T-cell (primary cell): ENCODE data around the gene ADAM10. TPM values are rescaled to one million over a fixed set of nuclear protein-coding genes. Genes with fewer than 3 reads are reported as not detected.
A peak's percentile ranks its signal among the peaks of the same experiment; 100 is the strongest.

ENCODE experiments used
- ATAC-seq, 4 experiments: fragments of 200-7000 bp in 3 of 4; fragments of 150-1000 bp in 1 of 4; cut with Tn5 transposase; replicated peaks in 1 of 4; 1 replicate in 3 of 4; 2 replicates in 1 of 4; pipeline ENCODE4 v1.10.0; 2021; ENCODE audit warnings: moderate library complexity in 3 of 4, mild to moderate bottlenecking in 2 of 4, moderate number of reproducible peaks in 1 of 4
- CTCF ChIA-PET, 2 donors: fragments of 300-600 bp; sonication (Branson Sonifier 250); formaldehyde crosslinking; loops; one replicate each; lab custom pipeline; 2022; ENCODE audit warnings: antibody characterized with exemption in 2 of 2; lab: Charles Lee
- POLR2A ChIA-PET, 2 donors: fragments of 300-600 bp; sonication (Branson Sonifier 250); formaldehyde crosslinking; loops; one replicate each; lab custom pipeline; 2022; ENCODE audit warnings: antibody characterized with exemption in 2 of 2; lab: Charles Lee
- DNase-seq, 35 experiments: peaks; one replicate each; pipeline versions ENCODE4 v3.0.0 to v3.0.0-alpha.2; 2013 to 2023
- H3K27ac ChIP-seq: one replicate; pipeline ENCODE4 v1.5.1; 2013; ENCODE audit warnings: low read length
- H3K27me3 ChIP-seq, 2 experiments: replicated peaks in 1 of 2; 1 replicate in 1 of 2; 2 replicates in 1 of 2; pipeline versions ENCODE4 v1.6.1 to v1.7.0; 2013; ENCODE audit warnings: low read length in 1 of 2, mixed read lengths in 1 of 2; ENCODE audit not compliant: control insufficient read depth in 2 of 2, insufficient read depth in 2 of 2; ENCODE audit errors: extremely low read depth in 1 of 2
- H3K36me3 ChIP-seq, 2 donors: 1 replicate in 1 of 2; 2 replicates in 1 of 2; pipeline versions ENCODE4 v1.6.1 to v1.7.0; 2013; ENCODE audit warnings: low read length in 1 of 2; ENCODE audit not compliant: control insufficient read depth in 2 of 2, insufficient read depth in 1 of 2; ENCODE audit errors: extremely low read depth in 1 of 2
- H3K4me1 ChIP-seq, 2 experiments: 1 replicate in 1 of 2; 2 replicates in 1 of 2; pipeline versions ENCODE4 v1.6.1 to v1.7.0; 2013; ENCODE audit warnings: low read length in 2 of 2, mixed read lengths in 1 of 2; ENCODE audit not compliant: insufficient read depth in 2 of 2, control insufficient read depth in 1 of 2; ENCODE audit errors: extremely low read depth in 1 of 2
- H3K4me3 ChIP-seq, 2 donors: 1 replicate in 1 of 2; 2 replicates in 1 of 2; pipeline versions ENCODE4 v1.5.1 to v1.7.0; 2013; ENCODE audit warnings: mild to moderate bottlenecking in 2 of 2, low read length in 1 of 2, moderate library complexity in 1 of 2; ENCODE audit not compliant: control insufficient read depth in 1 of 2; ENCODE audit errors: extremely low read depth in 1 of 2
- H3K9me3 ChIP-seq: 2 replicates; pipeline ENCODE4 v1.7.0; 2013
- H3K27ac Mint-ChIP-seq, 2 donors: one replicate each; pipeline ENCODE4 v1.8.0; 2020 to 2021; ENCODE audit warnings: mild to moderate bottlenecking in 2 of 2, mixed read lengths in 2 of 2
- H3K27me3 Mint-ChIP-seq, 2 donors: one replicate each; pipeline ENCODE4 v1.8.0; 2021 to 2022; ENCODE audit warnings: mixed read lengths in 2 of 2
- H3K36me3 Mint-ChIP-seq: one replicate; pipeline ENCODE4 v1.8.0; 2021; ENCODE audit warnings: mixed read lengths
- H3K4me1 Mint-ChIP-seq, 3 donors: one replicate each; pipeline ENCODE4 v1.8.0; 2020 to 2022; ENCODE audit warnings: mixed read lengths in 3 of 3, mild to moderate bottlenecking in 1 of 3
- H3K4me3 Mint-ChIP-seq, 3 donors: one replicate each; pipeline ENCODE4 v1.8.0; 2020 to 2022; ENCODE audit warnings: mild to moderate bottlenecking in 3 of 3, mixed read lengths in 3 of 3, moderate library complexity in 3 of 3
- H3K9me3 Mint-ChIP-seq, 3 donors: one replicate each; pipeline ENCODE4 v1.8.0; 2020 to 2022; ENCODE audit warnings: mixed read lengths in 3 of 3
- WGBS: methylation state at CpG from one replicate; pipeline ENCODE4 v1.1.5; 2013; ENCODE audit warnings: missing lambda C conversion rate; ENCODE audit not compliant: insufficient coverage; 5-methylcytosine and 5-hydroxymethylcytosine counted together
- total RNA-seq, 35 experiments: library from RNA in 6 of 35; stranded (reverse) in 6 of 35; fragments of 120-200 nt in 1 of 35; gene quantifications; one replicate each; pipeline versions ENCODE4 v1.2.1 to v1.2.4 and lab custom pipeline; 2013 to 2026

The ADAM10 gene
- total RNA-seq, 5 donors from 2014 or later (not counting 1 experiment from before 2014, with no cell fraction given), result 99.5 to 146 (median 113) TPM

DNA sequence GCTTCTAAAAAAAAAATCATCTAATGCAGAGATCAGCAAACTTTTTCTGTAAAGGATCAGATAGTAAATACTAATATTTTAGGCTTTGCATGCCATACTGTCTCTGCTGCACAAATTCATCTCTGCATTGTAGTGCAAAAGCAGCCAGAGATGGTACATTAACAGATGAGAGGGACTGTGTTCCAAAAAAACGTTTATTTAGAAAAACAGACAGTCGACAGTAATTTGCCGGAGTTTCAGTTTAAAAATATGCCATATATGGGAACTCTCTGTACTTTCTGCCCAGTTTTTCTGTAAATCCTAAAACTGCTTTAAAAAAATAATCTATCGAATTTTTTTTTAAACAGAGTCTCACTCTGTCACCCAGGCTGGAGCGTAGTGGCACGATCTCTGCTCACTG lies 35.8 kb upstream of the ADAM10 start:
- H3K9me3 ChIP-seq, result no peaks in the 10 kb centered on the region
- ChIA-PET POLR2A (interaction anchor here in 1 of 2 donors (0.6 kb wide), 1 partner anchor 337 kb away, joined by 4 read pairs; no protein-coding TSS in a partner anchor), CTCF (no interaction called here)
- DNase-seq, result no peak
- H3K27me3 ChIP-seq, result no peaks in the 10 kb centered on the region
- no peaks in the 10 kb centered on the region for H3K36me3 ChIP-seq
- no peak overlapping the region for H3K4me3 ChIP-seq
- Mint-ChIP-seq H3K27ac (no peak overlapping the region), H3K4me1 (peaks cover 0 to 7% (median 7%) of the 10 kb centered on the region in 3 donors), H3K9me3 (no peaks in the 10 kb centered on the region), H3K36me3 (peaks cover 23% of the 10 kb centered on the region), H3K27me3 (no peaks in the 10 kb centered on the region), H3K4me3 (no peak overlapping the region)
- no peak overlapping the region for H3K27ac ChIP-seq
- no peak for ATAC-seq
- 97% methylated on average over 5 of the region's 6 CpGs for WGBS
- H3K4me1 ChIP-seq, result no peaks in the 10 kb centered on the region

DNA sequence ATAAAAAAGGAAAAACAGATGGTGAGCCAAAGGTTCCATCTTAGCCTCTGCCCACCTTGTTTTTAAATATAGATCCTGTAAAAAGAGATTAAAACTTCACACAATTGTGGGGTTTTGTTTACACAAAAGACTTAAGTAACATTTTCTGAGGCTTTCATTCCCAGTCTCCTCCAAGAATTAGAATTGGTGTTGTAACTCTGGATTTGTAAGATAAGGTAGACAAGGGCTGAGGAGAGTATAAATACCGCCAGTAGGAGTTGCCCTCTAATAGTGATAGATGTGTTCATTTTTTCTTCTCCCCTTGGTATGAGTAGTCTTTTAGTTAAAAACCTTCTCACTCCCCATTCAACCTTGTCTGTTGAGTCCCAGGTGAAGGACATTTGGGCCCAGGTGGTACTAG lies 30.0 kb upstream of the ADAM10 start:
- CTCF ChIA-PET, result interaction anchor here in 1 of 2 donors (1.0 kb wide), 1 partner anchor 266 kb away, joined by 3 read pairs; no protein-coding TSS in a partner anchor
- no peaks in the 10 kb centered on the region for H3K9me3 Mint-ChIP-seq
- no peaks in the 10 kb centered on the region for H3K27me3 Mint-ChIP-seq
- peaks cover 0 to 2% of the 10 kb centered on the region in 2 donors for H3K36me3 ChIP-seq
- peaks cover 0 to 6% of the 10 kb centered on the region in 2 experiments for H3K4me1 ChIP-seq
- POLR2A ChIA-PET, result no interaction called here
- no peak overlapping the region for H3K4me3 Mint-ChIP-seq
- no CpG with 5 or more reads among the region's 1 CpG for WGBS
- H3K9me3 ChIP-seq, result no peaks in the 10 kb centered on the region
- no peaks in the 10 kb centered on the region for H3K27me3 ChIP-seq
- H3K4me1 Mint-ChIP-seq, result peaks cover 0 to 18% (median 16%) of the 10 kb centered on the region in 3 donors
- H3K27ac ChIP-seq, result no peak overlapping the region
- H3K27ac Mint-ChIP-seq, result no peak overlapping the region
- DNase-seq, result no peak
- no peak overlapping the region for H3K4me3 ChIP-seq
- peaks cover 16% of the 10 kb centered on the region for H3K36me3 Mint-ChIP-seq
- ATAC-seq, result no peak

GRCh38 chr15:58777107-58777506 lies 27.6 kb upstream of the ADAM10 start:
- WGBS, result 69% methylated on average over 2 of the region's 4 CpGs
- H3K4me3 ChIP-seq, result no peak overlapping the region
- H3K9me3 Mint-ChIP-seq, result no peaks in the 10 kb centered on the region

GRCh38 chr15:58775402-58775801 lies 25.9 kb upstream of the ADAM10 start:
- H3K36me3 ChIP-seq, result peaks cover 0 to 2% of the 10 kb centered on the region in 2 donors
- Mint-ChIP-seq H3K27me3 (no peaks in the 10 kb centered on the region), H3K27ac (no peak overlapping the region), H3K4me1 (peaks cover 0 to 20% (median 15%) of the 10 kb centered on the region in 3 donors), H3K4me3 (no peak overlapping the region), H3K36me3 (peaks cover 10% of the 10 kb centered on the region), H3K9me3 (no peaks in the 10 kb centered on the region)
- H3K27ac ChIP-seq, result no peak overlapping the region
- ChIA-PET CTCF (no interaction called here), POLR2A (no interaction called here)
- H3K4me1 ChIP-seq, result peaks cover 26 to 28% of the 10 kb centered on the region in 2 experiments
- no peak for ATAC-seq
- no peak overlapping the region for H3K4me3 ChIP-seq
- WGBS, result no CpG with 5 or more reads among the region's 3 CpGs
- DNase-seq, result no peak
- no peaks in the 10 kb centered on the region for H3K9me3 ChIP-seq
- H3K27me3 ChIP-seq, result no peaks in the 10 kb centered on the region

More at GRCh38 chr15:58777107-58777506, 27.6 kb upstream of the ADAM10 start:
- H3K27ac Mint-ChIP-seq, result no peak overlapping the region
- peaks cover 0 to 13% (median 11%) of the 10 kb centered on the region in 3 donors for H3K4me1 Mint-ChIP-seq
- ChIA-PET CTCF (no interaction called here), POLR2A (no interaction called here)
- no peak for DNase-seq
- no peak for ATAC-seq
- no peak overlapping the region for H3K4me3 Mint-ChIP-seq
- Histone ChIP-seq H3K27ac (no peak overlapping the region), H3K27me3 (no peaks in the 10 kb centered on the region), H3K36me3 (peaks cover 0 to 2% of the 10 kb centered on the region in 2 donors), H3K9me3 (no peaks in the 10 kb centered on the region), H3K4me1 (peaks cover 16 to 26% of the 10 kb centered on the region in 2 experiments)
- H3K36me3 Mint-ChIP-seq, result peaks cover 10% of the 10 kb centered on the region
- H3K27me3 Mint-ChIP-seq, result no peaks in the 10 kb centered on the region

DNA sequence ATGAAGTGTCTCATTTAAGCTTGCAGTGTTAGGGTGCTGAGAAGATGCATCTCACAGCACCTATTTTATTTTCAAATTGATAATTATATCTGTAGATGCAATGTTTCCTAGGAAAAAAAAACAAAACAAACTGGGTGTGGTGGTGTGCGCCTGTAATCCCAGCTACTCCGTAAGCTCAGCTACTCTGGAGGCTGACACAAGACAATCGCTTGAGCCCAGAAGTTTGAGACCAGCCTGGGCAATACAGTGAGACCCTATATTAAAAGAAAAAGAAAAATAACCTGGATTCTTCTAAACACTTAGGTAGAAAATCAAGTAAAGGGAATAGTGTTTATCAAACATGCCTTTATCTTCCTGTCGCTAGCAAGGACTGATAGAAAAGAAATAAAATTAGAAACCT lies 23.5 kb upstream of the ADAM10 start:
- WGBS, result no CpG with 5 or more reads among the region's 4 CpGs
- Histone ChIP-seq H3K9me3 (no peaks in the 10 kb centered on the region), H3K4me3 (peak overlapping the region in 1 of 2 donors; percentile 8), H3K4me1 (peaks cover 27 to 28% of the 10 kb centered on the region in 2 experiments), H3K36me3 (no peaks in the 10 kb centered on the region), H3K27me3 (no peaks in the 10 kb centered on the region), H3K27ac (no peak overlapping the region)
- H3K9me3 Mint-ChIP-seq, result no peaks in the 10 kb centered on the region
- H3K27me3 Mint-ChIP-seq, result no peaks in the 10 kb centered on the region
- no peak for DNase-seq
- H3K27ac Mint-ChIP-seq, result no peak overlapping the region
- peak overlapping the region in 1 of 3 donors; percentile 92 for H3K4me3 Mint-ChIP-seq
- ChIA-PET POLR2A (no interaction called here), CTCF (interaction anchor here in 1 of 2 donors (1.0 kb wide), 1 partner anchor 220 kb away, joined by 3 read pairs; no protein-coding TSS in a partner anchor)
- no peak for ATAC-seq
- H3K4me1 Mint-ChIP-seq, result peaks cover 9 to 20% (median 17%) of the 10 kb centered on the region in 3 donors
- peaks cover 4% of the 10 kb centered on the region for H3K36me3 Mint-ChIP-seq

- ChIA-PET CTCF (interaction anchor here (1.0 to 2.5 kb wide), 7 partner anchors 12 to 219 kb away, joined by 3 to 35 read pairs (median 4); partner anchors contain the start of gene ADAM10 (in 1 of the 2)), POLR2A (interaction anchor here (0.6 to 2.3 kb wide), 8 partner anchors 16 to 150 kb away, joined by 3 to 23 read pairs (median 4); partner anchors contain the start of gene ADAM10 (in 2 of the 2))
- Histone ChIP-seq H3K36me3 (no peaks in the 10 kb centered on the region), H3K27me3 (no peaks in the 10 kb centered on the region), H3K4me3 (peak overlapping the region; percentile 80 to 87), H3K27ac (peak overlapping the region; percentile 80), H3K4me1 (peaks cover 27 to 28% of the 10 kb centered on the region in 2 experiments), H3K9me3 (no peaks in the 10 kb centered on the region)
- no peaks in the 10 kb centered on the region for H3K9me3 Mint-ChIP-seq
- peak overlapping the region; percentile 78 to 94 for H3K27ac Mint-ChIP-seq
- H3K27me3 Mint-ChIP-seq, result no peaks in the 10 kb centered on the region
- under 1% methylated on average over 29 of the region's 40 CpGs for WGBS
- DNase-seq (peak in 10 of 35 experiments; percentile 6 to 35 (median 14)), ATAC-seq (peak in 1 of 4 experiments; percentile 5)
- H3K36me3 Mint-ChIP-seq, result no peaks in the 10 kb centered on the region
- H3K4me1 Mint-ChIP-seq, result peaks cover 9 to 15% (median 10%) of the 10 kb centered on the region in 3 donors
- H3K4me3 Mint-ChIP-seq, result peak overlapping the region in 1 of 3 donors; percentile 92
Observed at GRCh38 chr15:58771621-58772250, 22.2 kb upstream of the ADAM10 start.
